ENCODE results near the gene ZIC5. TPM values are rescaled to one million over a fixed set of nuclear protein-coding genes. Genes with fewer than 3 reads are reported as not detected.

ZIC5 gene
- total and polyA plus RNA-seq, 2 of the 4 experiments (the other 2 are of a cell fraction) = not detected

DNA sequence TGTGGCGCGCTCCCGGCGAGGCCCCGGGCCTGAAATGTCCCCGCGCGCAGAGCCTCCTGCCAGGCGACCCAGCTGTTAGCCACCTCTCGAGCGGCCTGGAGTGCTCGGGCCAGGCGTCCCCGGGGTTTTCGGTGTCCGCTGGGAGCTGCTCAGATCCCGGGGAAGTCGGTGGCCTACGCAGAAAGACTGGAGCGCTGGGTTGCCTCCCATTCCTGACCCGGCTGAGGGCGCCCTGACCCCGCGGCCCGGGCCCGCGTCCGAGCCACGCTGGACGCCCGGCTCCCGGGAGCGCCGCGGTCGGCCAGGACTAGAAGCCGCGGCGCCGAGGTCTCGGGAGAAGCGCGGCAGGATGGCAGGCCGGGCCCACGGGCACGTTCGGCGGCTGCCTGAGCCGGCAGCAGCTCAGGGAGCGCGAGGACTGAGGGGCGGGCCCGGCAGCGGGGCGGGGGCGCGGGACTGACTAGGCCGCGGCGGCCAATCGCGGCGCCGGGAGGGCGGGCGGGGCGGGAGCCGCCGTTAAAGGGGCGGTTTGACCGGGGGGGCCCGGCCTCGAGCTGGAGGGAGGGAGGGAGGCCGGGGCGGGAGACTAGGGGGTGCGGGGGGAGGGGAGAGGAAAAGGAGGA, 8.7 kb upstream of the ZIC5 start:
- Histone ChIP-seq H2BK20ac (ENCODE audit: low read depth, low read length) (no peak overlapping the region), H3K56ac (ENCODE audit: extremely low read depth, insufficient read depth, low read length) (no peak overlapping the region), H3K79me1 (ENCODE audit: low read depth in 1 of 2, low read length in 2 of 2) (no peaks in the 10 kb centered on the region), H3K4me3 (ENCODE audit: insufficient read depth, low read depth, low read length) (peak overlapping the region; percentile 11; the same call in 1 of the 2 replicates), H4K20me1 (ENCODE audit: insufficient read depth, low read length) (peaks cover 14% of the 10 kb centered on the region), H2AK9ac (replicated peaks; ENCODE audit: low read depth, low read length, poor library complexity) (no peak overlapping the region), H2BK120ac (ENCODE audit: low read depth, low read length) (no peak overlapping the region), H2AK5ac (ENCODE audit: low read depth, low read length) (no peak overlapping the region), H2BK15ac (ENCODE audit: low read depth, low read length) (no peak overlapping the region), H3K23ac (ENCODE audit: low read depth, low read length) (no peak overlapping the region), H3K27me3 (ENCODE audit: control insufficient read depth, insufficient read depth, low read length) (peaks cover 90% of the 10 kb centered on the region), H4K8ac (ENCODE audit: low read depth in 2 of 2, low read length in 2 of 2) (no peak overlapping the region), H3K18ac (ENCODE audit: low read depth, low read length) (no peak overlapping the region), H3K36me3 (ENCODE audit: control insufficient read depth, insufficient read depth, low read length) (no peaks in the 10 kb centered on the region), H3K14ac (replicated peaks; ENCODE audit: low read depth, low read length) (no peak overlapping the region), H3K4me2 (ENCODE audit: low read depth, low read length) (peak overlapping the region; percentile 22; the same call in 1 of the 2 replicates), H3K9me3 (ENCODE audit: control insufficient read depth, insufficient read depth, low read length) (peaks cover 21% of the 10 kb centered on the region), H2AFZ (replicated peaks; ENCODE audit: low read length, poor library complexity) (peak overlapping the region; percentile 88), H3K4me1 (ENCODE audit: control insufficient read depth, insufficient read depth, low read length) (no peaks in the 10 kb centered on the region; the same call in 1 of the 2 replicates), H3K4ac (ENCODE audit: low read depth, low read length) (no peak overlapping the region), H4K5ac (ENCODE audit: low read depth, low read length) (no peak overlapping the region), H4K91ac (ENCODE audit: insufficient read depth, low read depth, low read length) (no peak overlapping the region), H3K27ac (ENCODE audit: insufficient read depth, low read length) (no peak overlapping the region), H3K9ac (ENCODE audit: low read depth, low read length) (no peak overlapping the region), H2BK5ac (ENCODE audit: low read depth, low read length, poor library complexity, severe bottlenecking) (no peak overlapping the region), H3K9me1 (ENCODE audit: insufficient read depth, low read length) (no peaks in the 10 kb centered on the region)
- in situ Hi-C loops (cut with MboI; ENCODE audit: low sequenced_read_pairs) (loop anchor here (10.0 kb wide), 1 partner anchor 254 kb away; no protein-coding TSS in a partner anchor), dilution Hi-C loops (cut with HindIII; ENCODE audit: low sequenced_read_pairs, unreplicated experiment) (no loop called here), intact Hi-C loops (cut with micrococcal nuclease) (no loop called here)
- ATAC-seq (ENCODE audit: low read depth) (peak; percentile 91), DNase-seq (peak; percentile 43)
- BruUV-seq (replicated peaks) = no TSS peak
- WGBS, 2 experiments (ENCODE audit: extremely low coverage in 2 of 2, insufficient read length in 1 of 2) = 1% methylated on average over 13 of the region's 76 CpGs; no CpG with 5 or more reads in 1 of the 2 experiments
- TF ChIP-seq RFX5 (IDR thresholded peaks at IDR 0.05; ENCODE audit: low read depth, low read length) = no peak
- no peak for TF ChIP-seq POLR2A (IDR thresholded peaks at IDR 0.05; ENCODE audit: low read depth, low read length)
- no peak for TF ChIP-seq RAD21 (IDR thresholded peaks at IDR 0.05; ENCODE audit: low read length)
- no peak for TF ChIP-seq MAFK (IDR thresholded peaks at IDR 0.05; ENCODE audit: low read depth, low read length)
- no peak for TF ChIP-seq NFE2L2 (IDR thresholded peaks at IDR 0.05; ENCODE audit: low read depth, low read length)
- TF ChIP-seq MAZ (IDR thresholded peaks at IDR 0.05; ENCODE audit: borderline replicate concordance, low read depth, low read length) = no peak
- TF ChIP-seq CTCF (conservative IDR thresholded peaks at IDR 0.05; ENCODE audit: low read depth, low read length) = no peak
- TF ChIP-seq USF2 (IDR thresholded peaks at IDR 0.05; ENCODE audit: low read depth, low read length) = no peak
- TF ChIP-seq MXI1 (IDR thresholded peaks at IDR 0.05; ENCODE audit: borderline replicate concordance, low read depth, low read length) = no peak
- TF ChIP-seq CHD1 (IDR thresholded peaks at IDR 0.05; ENCODE audit: low read depth, low read length) = no peak
- no peak for TF ChIP-seq RCOR1 (IDR thresholded peaks at IDR 0.05; ENCODE audit: insufficient replicate concordance, low read length)
- TF ChIP-seq BHLHE40 (IDR thresholded peaks at IDR 0.05; ENCODE audit: low read depth, low read length) = no peak; the same call in 1 of the 2 replicates
- TF ChIP-seq ELK1 (IDR thresholded peaks at IDR 0.05; ENCODE audit: borderline replicate concordance, low read depth, low read length) = no peak
- no peak for TF ChIP-seq SMC3 (IDR thresholded peaks at IDR 0.05; ENCODE audit: low read depth, low read length)
- TF ChIP-seq FOS (IDR thresholded peaks at IDR 0.05; ENCODE audit: low read depth, low read length) = no peak
- ChIA-PET CTCF (interaction anchor here (0.5 kb wide), 1 partner anchor 16 kb away, joined by 4 read pairs; no protein-coding TSS in a partner anchor), POLR2A (ENCODE audit: unreplicated experiment) (no interaction called here)
